NCI-H2196 (cell line): Measurements from ENCODE around the gene TRAPPC13.
"Not testable (repeated sequence)": the region's sequence is repeated elsewhere in the genome, so short reads cannot be mapped to it uniquely, and the experiment has no call there.

Source experiments
- DNase-seq: peaks from one replicate; lab custom pipeline; 2025; ENCODE audit not compliant: unreplicated experiment; lab: John Stamatoyannopoulos, UW

Gene TRAPPC13

DNA sequence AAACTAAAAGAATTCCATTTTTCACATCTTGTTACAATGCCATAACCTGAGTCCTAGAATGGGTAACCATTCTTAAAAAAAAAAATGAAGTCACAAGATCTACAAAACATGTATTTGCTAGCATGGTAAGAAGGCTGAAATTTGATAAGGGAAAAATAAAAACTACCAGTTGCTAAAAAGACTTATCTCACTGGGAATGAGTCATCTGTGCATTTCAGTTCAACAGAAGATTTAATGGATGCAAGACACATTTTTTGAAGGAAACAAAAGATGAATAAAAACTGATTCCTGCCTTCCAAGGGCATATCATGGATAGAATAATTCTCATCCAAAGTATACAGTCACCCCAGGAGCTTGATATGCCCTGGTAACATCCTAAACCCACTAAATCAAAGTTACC lies 49.9 kb downstream of the TRAPPC13 start:
- DNase-seq = no peak

DNA sequence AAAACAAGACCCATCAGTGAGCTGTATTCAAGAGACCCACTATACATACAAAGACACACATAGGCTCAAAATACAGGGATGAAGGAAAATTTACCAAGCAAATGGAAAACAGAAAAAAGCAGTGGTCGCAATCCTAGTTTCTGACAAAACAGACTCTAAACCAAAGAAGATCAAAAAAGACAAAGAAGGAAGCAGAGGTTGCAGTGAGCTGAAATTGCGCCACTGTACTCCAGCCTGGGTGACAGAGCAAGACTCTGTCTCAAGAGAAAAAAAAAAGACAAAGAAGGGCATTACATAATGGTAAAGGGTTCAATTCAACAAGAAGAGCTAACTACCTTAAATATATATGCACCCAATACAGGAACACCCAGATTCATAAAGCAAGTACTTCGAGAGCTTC lies 51.2 kb downstream of the TRAPPC13 start:
- DNase-seq = not testable (repeated sequence)

DNA sequence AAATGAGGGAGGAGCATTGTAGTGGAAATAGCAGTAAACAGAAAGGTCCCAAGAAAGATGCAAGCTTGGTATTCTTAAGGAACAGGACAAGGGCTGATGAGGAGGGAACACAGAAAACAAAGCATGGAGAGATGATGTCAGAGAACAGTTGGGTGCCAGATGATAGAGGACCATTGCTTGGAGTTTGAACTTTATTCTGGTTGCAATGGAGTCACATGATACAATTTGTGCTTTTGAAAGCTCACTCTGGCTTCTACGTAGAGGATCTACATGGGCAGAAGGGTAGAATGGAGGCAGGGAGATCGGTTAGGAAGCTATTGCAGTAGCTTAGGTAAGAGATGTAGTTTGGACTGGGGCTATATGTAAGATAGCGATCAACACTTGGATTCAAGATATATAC lies 57.3 kb downstream of the TRAPPC13 start:
- no peak for DNase-seq

DNA sequence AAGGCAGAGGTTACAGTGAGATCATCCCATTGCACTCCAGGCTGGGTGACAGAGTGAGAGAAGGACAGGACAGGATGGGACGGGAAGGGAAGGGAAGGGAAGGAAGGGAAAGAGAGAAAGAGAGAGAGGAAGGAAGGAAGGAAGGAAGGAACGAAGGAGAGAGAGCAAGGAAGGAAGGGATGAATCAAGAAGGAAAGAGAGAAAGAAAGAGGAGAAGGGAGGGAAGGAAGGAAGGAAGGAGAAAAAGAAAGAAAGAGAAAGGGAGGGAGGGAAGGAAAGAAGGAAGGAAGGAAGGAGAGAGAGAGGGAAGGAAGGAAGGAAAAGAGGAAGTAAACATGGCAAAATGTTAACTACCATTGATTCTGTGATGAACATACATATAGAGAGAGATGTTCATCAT lies 68.3 kb downstream of the TRAPPC13 start:
- DNase-seq = no peak

DNA sequence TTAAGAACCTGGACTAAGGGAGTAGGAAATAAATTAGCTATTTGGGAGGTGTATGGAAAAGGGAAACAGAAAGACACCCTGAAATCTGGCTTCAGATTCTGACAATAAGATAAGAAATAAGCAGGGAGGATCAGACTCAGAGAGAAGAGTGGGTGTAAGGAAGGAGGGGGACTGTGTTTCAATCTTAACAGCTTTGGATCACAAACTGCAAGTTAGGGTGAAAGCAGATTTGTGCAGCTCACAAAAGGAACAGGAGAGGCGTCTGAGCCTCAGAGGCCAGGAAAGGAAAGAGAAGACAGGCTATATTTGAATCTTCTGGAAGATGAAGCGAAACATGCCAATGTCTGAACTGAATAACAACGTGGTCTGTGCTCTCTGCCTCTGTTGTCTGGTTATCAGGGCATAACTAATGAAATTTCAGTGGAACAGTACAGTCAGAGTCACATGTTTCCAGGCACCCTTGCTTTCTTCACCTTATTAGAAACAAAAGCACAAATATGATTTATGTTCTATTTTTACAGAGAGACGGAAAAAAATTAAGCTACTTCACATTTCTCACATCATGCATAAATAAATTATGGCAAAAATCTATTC lies 70.4 kb downstream of the TRAPPC13 start:
- no peak for DNase-seq

DNA sequence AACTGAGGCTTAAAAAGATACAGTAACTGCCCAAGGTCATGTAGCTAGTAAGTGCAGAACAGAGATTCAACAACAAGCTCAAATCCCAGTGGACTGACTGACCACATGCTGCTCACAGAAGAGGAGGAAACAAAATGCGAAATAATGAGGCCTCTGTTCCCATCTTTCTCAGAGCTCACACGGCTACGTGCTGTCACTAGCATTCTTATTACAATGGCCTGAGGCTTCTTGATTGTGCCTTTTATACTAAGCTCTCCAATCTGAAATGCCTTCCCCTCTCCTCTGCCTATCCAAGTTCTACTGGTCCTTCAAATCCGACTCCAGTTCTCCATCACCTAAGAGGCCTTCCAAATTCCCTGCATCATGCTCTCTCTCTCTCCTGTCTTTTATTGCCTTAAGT lies 71.1 kb downstream of the TRAPPC13 start:
- DNase-seq = no peak

DNA sequence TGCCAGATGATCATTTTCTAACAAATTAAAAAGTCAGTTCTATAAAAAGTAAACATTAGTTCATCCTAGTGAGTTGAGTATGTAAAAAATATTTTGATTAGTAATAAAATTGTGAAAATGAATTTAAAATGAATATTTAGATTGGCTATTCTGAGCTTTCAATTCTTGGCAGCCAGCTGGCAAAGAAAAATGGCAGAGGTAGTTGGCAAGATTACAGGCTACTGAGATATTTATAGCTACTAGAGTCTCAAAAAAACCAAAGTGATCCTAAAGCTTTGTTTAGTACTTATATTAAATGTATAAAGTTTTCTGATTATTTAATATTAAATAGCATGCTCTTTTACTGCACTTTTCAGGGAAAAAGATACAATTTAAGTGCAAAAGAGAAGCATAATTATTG lies 72.1 kb downstream of the TRAPPC13 start:
- no peak for DNase-seq

DNA sequence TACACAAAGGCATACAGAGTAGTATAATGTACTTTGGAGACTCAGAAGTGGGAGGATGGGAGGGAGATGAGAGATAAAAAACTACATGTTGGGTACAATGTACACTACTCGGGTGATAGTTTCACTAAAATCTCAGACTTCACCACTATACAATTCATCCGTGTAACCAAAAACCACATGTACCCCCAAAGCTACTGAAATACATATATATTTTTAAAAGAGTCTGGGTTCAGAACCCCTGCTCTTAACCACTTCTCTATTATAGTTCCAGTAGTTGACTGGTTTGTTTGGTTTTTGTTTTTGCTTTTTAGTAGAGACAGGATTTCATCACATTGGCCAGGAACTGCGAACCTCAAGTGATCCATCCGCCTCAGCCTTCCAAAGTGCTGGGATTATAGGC lies 74.5 kb downstream of the TRAPPC13 start:
- no peak for DNase-seq

DNA sequence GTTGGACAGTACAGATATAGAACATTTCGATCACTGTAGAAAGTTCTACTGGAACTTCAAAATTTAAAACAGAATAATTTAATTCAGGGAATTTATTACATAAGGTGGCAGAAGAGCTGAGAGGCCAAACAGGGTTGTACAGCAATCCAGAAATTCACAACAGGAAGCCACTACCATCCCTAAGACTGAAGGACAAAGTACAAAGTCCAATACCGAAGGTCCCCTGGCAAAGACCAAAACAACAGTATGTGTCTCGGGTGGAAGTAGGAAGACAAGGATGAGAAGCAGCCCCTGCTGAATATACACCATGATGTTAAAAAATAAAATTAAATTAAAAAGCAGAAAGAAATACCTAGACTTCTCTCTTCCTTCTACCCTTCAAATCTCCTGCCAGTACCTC lies 77.2 kb downstream of the TRAPPC13 start:
- no peak for DNase-seq

DNA sequence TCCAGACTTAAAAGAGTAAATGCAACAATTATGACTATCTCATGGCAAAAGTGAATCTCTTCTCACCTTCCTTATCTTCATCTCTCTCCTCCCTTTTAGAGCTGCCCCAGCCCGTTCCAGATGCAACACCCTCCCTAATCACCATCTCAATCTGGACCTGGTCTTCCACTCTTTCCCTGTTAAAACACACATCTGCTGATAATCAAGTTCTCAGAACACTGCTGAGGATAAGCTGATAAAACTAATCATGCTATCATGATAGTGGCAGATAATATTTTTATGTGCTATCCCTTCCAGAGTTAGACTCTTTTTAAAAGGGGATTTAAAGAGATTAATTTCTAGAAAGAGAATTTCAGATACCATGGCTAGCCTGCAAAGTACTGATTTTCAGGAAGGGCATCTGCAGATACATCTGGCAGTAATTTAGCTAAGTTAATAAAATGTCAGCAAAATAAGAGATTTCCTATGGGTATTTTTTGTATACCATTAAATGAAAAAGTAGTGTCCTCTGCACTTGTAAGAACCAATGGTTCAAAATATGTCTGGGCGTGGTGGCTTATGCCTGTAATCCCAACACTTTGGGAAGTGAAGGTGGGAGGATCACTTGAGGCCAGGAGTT lies 79.9 kb downstream of the TRAPPC13 start:
- no peak for DNase-seq

DNA sequence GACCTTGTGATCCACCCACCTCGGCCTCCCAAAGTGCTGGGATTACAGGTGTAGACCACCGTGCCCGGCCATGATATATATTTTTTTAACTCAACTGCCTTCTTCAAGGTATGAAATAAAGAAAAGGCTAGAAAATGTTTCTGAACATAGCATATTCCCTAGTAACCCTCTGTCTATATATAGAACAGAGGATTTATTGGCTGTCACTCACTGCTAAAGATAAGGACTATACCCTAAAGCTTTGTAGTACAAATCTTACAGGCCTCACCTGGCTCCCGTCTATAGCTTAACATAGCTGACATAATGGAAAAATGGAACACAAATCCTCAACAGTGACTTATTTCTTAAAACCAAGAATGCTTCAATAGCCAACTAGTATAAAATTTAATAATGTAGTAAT lies 82.8 kb downstream of the TRAPPC13 start:
- no peak for DNase-seq

DNA sequence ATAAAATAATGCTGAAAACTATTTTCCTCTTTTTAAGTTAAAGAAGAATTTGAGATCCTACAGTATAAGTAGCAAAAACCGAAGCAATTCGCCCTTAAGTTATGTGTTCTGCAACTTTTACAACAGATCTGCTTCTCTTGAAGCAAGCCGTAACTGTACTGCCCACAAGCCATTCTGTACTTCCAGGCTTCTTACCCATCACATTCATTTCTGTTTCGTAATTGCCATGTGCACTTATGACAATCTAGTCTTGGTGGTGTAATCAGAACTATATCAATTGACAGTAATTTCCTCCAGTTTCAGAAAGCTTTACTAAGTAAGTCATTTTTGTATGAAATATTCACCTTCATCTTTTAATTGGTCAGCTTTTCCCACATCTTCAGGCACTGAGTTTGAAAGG lies 83.3 kb downstream of the TRAPPC13 start:
- no peak for DNase-seq
